Liver (tissue), 9 donors: ENCODE measurements around the gene C1R. TPM values are rescaled to one million over a fixed set of nuclear protein-coding genes. Genes with fewer than 3 reads are reported as not detected.

ENCODE experiments used
- DNase-seq: peaks from one replicate; pipeline ENCODE4 v3.0.0-alpha.2; 2017; ENCODE audit warnings: low spot score
- H3K27ac ChIP-seq, 2 donors: one replicate each; pipeline ENCODE4 v1.7.0; 2013; ENCODE audit warnings: inconsistent platforms in 2 of 2, low read length in 2 of 2, control low read depth in 1 of 2, low read depth in 1 of 2, mild to moderate bottlenecking in 1 of 2
- H3K27me3 ChIP-seq, 4 donors: one replicate each; pipeline versions ENCODE4 v1.6.1 to v1.7.0; 2013; ENCODE audit warnings: low read length in 3 of 4, inconsistent platforms in 1 of 4, mild to moderate bottlenecking in 1 of 4, moderate library complexity in 1 of 4; ENCODE audit not compliant: control insufficient read depth in 4 of 4, insufficient read depth in 4 of 4
- H3K36me3 ChIP-seq, 4 donors: one replicate each; pipeline versions ENCODE4 v1.6.1 to v1.7.0; 2013; ENCODE audit warnings: low read length in 3 of 4, mild to moderate bottlenecking in 3 of 4, low read depth in 1 of 4, moderate library complexity in 1 of 4; ENCODE audit not compliant: control insufficient read depth in 4 of 4, insufficient read depth in 3 of 4
- H3K4me1 ChIP-seq, 4 donors: one replicate each; pipeline versions ENCODE4 v1.6.1 to v1.7.0; 2013; ENCODE audit warnings: low read length in 3 of 4, mild to moderate bottlenecking in 3 of 4, moderate library complexity in 1 of 4; ENCODE audit not compliant: control insufficient read depth in 4 of 4, insufficient read depth in 4 of 4
- H3K4me3 ChIP-seq, 3 donors: one replicate each; pipeline versions ENCODE4 v1.6.1 to v1.7.0; 2013; ENCODE audit warnings: low read length in 3 of 3, control low read depth in 1 of 3, low read depth in 1 of 3, mild to moderate bottlenecking in 1 of 3
- H3K9ac ChIP-seq, 2 donors: one replicate each; pipeline ENCODE4 v1.7.0; 2013; ENCODE audit warnings: low read length in 2 of 2, mild to moderate bottlenecking in 2 of 2, moderate library complexity in 2 of 2, control low read depth in 1 of 2, low read depth in 1 of 2
- H3K9me3 ChIP-seq, 4 donors: one replicate each; pipeline versions ENCODE4 v1.6.1 to v1.7.0; 2013; ENCODE audit warnings: low read length in 3 of 4; ENCODE audit not compliant: control insufficient read depth in 4 of 4
- ATF3 ChIP-seq: IDR thresholded peaks from 2 replicates; pipeline ENCODE4 v1.6.1; 2016; ENCODE audit warnings: antibody characterized with exemption
- CTCF ChIP-seq: fragments of 150-350 bp; IDR thresholded peaks from 2 replicates; pipeline ENCODE4 v1.5.1; 2017; ENCODE audit warnings: improper control_type of control experiment, low read depth, low read length; ENCODE audit not compliant: missing input control
- EGR1 ChIP-seq, 2 donors: IDR thresholded peaks; 2 replicates each; pipeline ENCODE4 v1.6.1; 2016 to 2018; ENCODE audit warnings: antibody characterized with exemption in 2 of 2, low read depth in 2 of 2
- FOXA1 ChIP-seq: IDR thresholded peaks from 2 replicates; pipeline ENCODE4 v1.6.1; 2016; ENCODE audit warnings: antibody characterized with exemption
- FOXA2 ChIP-seq: IDR thresholded peaks from 2 replicates; pipeline ENCODE4 v1.6.1; 2016; ENCODE audit warnings: antibody characterized with exemption
- GABPA ChIP-seq, 2 donors: IDR thresholded peaks in 1 of 2; conservative IDR thresholded peaks in 1 of 2; 2 replicates each; pipeline ENCODE4 v1.6.1; 2016; ENCODE audit warnings: antibody characterized with exemption in 2 of 2, mild to moderate bottlenecking in 1 of 2, moderate library complexity in 1 of 2
- HNF4A ChIP-seq, 2 donors: conservative IDR thresholded peaks; 2 replicates each; pipeline ENCODE4 v1.6.1; 2016; ENCODE audit warnings: antibody characterized with exemption in 2 of 2, mild to moderate bottlenecking in 2 of 2
- HNF4G ChIP-seq: IDR thresholded peaks from 2 replicates; pipeline ENCODE4 v1.6.1; 2016; ENCODE audit warnings: antibody characterized with exemption
- JUND ChIP-seq, 2 donors: IDR thresholded peaks; 2 replicates each; pipeline ENCODE4 v1.6.1; 2016; ENCODE audit warnings: antibody characterized with exemption in 2 of 2
- MAX ChIP-seq: IDR thresholded peaks from 2 replicates; pipeline ENCODE4 v1.6.1; 2016; ENCODE audit warnings: antibody characterized with exemption
- NR2F2 ChIP-seq: IDR thresholded peaks from 2 replicates; pipeline ENCODE4 v1.6.1; 2016; ENCODE audit warnings: antibody characterized with exemption
- RAD21 ChIP-seq, 2 donors: IDR thresholded peaks; 2 replicates each; pipeline ENCODE4 v1.6.1; 2016; ENCODE audit warnings: antibody characterized with exemption in 2 of 2, mild to moderate bottlenecking in 2 of 2
- REST ChIP-seq: IDR thresholded peaks from 2 replicates; pipeline ENCODE4 v1.6.1; 2016; ENCODE audit warnings: antibody characterized with exemption, mild to moderate bottlenecking
- RXRA ChIP-seq, 2 donors: IDR thresholded peaks; 2 replicates each; pipeline ENCODE4 v1.6.1; 2017 to 2018; ENCODE audit warnings: antibody characterized with exemption in 2 of 2, mild to moderate bottlenecking in 1 of 2
- SP1 ChIP-seq: IDR thresholded peaks from 2 replicates; pipeline ENCODE4 v1.6.1; 2018; ENCODE audit warnings: antibody characterized with exemption, mild to moderate bottlenecking
- TAF1 ChIP-seq: conservative IDR thresholded peaks from 2 replicates; pipeline ENCODE4 v1.6.1; 2016; ENCODE audit warnings: antibody characterized with exemption, mild to moderate bottlenecking
- YY1 ChIP-seq: IDR thresholded peaks from 2 replicates; pipeline ENCODE4 v1.6.1; 2016; ENCODE audit warnings: antibody characterized with exemption, mild to moderate bottlenecking
- ZBTB33 ChIP-seq: IDR thresholded peaks from 2 replicates; pipeline ENCODE4 v1.6.1; 2016; ENCODE audit warnings: antibody characterized with exemption
- WGBS: extraction: QIAGEN DNeasy Blood & Tissue Kit; methylation state at CpG from one replicate; pipeline ENCODE4 v1.1.7; 2013; 5-methylcytosine and 5-hydroxymethylcytosine counted together
- polyA plus RNA-seq, 2 donors: library from polyadenylated mRNA; stranded (reverse) in 1 of 2; unstranded in 1 of 2; fragments of 200-250 nt in 1 of 2; fragments of >200 nt in 1 of 2; fragmentation: Nextera tagmentation in 1 of 2; extraction: Ambion mirVana in 1 of 2; gene quantifications; one replicate each; pipeline versions ENCODE4 v1.2.1 to v1.2.3, GENCODE V29; 2013 to 2015
- total RNA-seq, 2 donors: library from RNA; depleted of rRNA; stranded (reverse); fragments of >200 nt; gene quantifications; one replicate each; pipeline ENCODE4 v1.2.3, GENCODE V29; 2014
- donor health status: healthy.
- donor health status: healthy.
- donor health status: healthy.
- donor health status: healthy.
- donor health status: healthy.

The C1R gene
- total and polyA plus RNA-seq, 4 donors: 211 to 1,822 (median 1,153) TPM

GRCh38 chr12:7065073-7065623 lies 27.1 kb downstream of the C1R start:
- no peak overlapping the region for H3K4me3 ChIP-seq
- peaks cover 21 to 72% (median 68%) of the 10 kb centered on the region in 4 donors for H3K4me1 ChIP-seq
- 76% methylated on average over 7 of the region's 7 CpGs for WGBS

GRCh38 chr12:7064516-7064915 lies 27.7 kb downstream of the C1R start:
- 62% methylated on average over 3 of the region's 3 CpGs for whole genome bisulfite sequencing
- Histone ChIP-seq H3K27me3 (no peaks in the 10 kb centered on the region), H3K9ac (peak overlapping the region in 1 of 2 donors; percentile 39), H3K36me3 (peaks cover 12 to 56% (median 31%) of the 10 kb centered on the region in 4 donors), H3K27ac (peak overlapping the region in 1 of 2 donors; percentile 15), H3K4me1 (peaks cover 15 to 69% (median 66%) of the 10 kb centered on the region in 4 donors), H3K4me3 (peak overlapping the region in 1 of 3 donors; percentile 38), H3K9me3 (no peaks in the 10 kb centered on the region)
- TF ChIP-seq RXRA (IDR thresholded peaks at IDR 0.05) (no peak), SP1 (no peak), GABPA (IDR thresholded peaks at IDR 0.05 in 1 of 2, conservative IDR thresholded peaks at IDR 0.05 in 1 of 2) (no peak), ZBTB33 (no peak), FOXA2 (no peak), EGR1 (IDR thresholded peaks at IDR 0.05; ENCODE audit: low read depth in 2 of 2) (no peak), FOXA1 (no peak), TAF1 (no peak), RAD21 (IDR thresholded peaks at IDR 0.05) (no peak), HNF4G (no peak), NR2F2 (no peak), YY1 (no peak), JUND (IDR thresholded peaks at IDR 0.05) (no peak), MAX (no peak), CTCF (no peak), HNF4A (conservative IDR thresholded peaks at IDR 0.05) (no peak), REST (no peak), ATF3 (no peak)
- DNase-seq: no peak

More at GRCh38 chr12:7065073-7065623, 27.1 kb downstream of the C1R start:
- peaks cover 12 to 62% (median 37%) of the 10 kb centered on the region in 4 donors for H3K36me3 ChIP-seq
- peak; percentile 8 for DNase-seq
- peak overlapping the region in 1 of 2 donors; percentile 39 for H3K9ac ChIP-seq
- no peak for TF ChIP-seq YY1
- no peak for TF ChIP-seq SP1
- TF ChIP-seq EGR1 (IDR thresholded peaks at IDR 0.05; ENCODE audit: low read depth in 2 of 2): no peak
- no peaks in the 10 kb centered on the region for H3K27me3 ChIP-seq
- H3K27ac ChIP-seq: no peak overlapping the region
- no peaks in the 10 kb centered on the region for H3K9me3 ChIP-seq
